KOPT-K1 (cell line): ENCODE data around the gene ZNF625.
A peak's percentile ranks its signal among the peaks of the same experiment; 100 is the strongest.

Experiments used
- H3K27ac ChIP-seq: fragments of 200-600 bp; sonication (generic); 2 replicates; pipeline ENCODE4 v1.5.1; 2016; ENCODE audit warnings: antibody characterized with exemption, mild to moderate bottlenecking, low read depth, low read length; ENCODE audit not compliant: poor library complexity, severe bottlenecking
- H3K36me3 ChIP-seq: fragments of 200-600 bp; sonication (generic); 2 replicates; pipeline ENCODE4 v1.5.1; 2017; ENCODE audit warnings: antibody characterized with exemption, mild to moderate bottlenecking, low read length, moderate library complexity; ENCODE audit not compliant: insufficient read depth
- H3K9me3 ChIP-seq: fragments of 200-600 bp; sonication (generic); 2 replicates; pipeline ENCODE4 v1.5.1; 2017; ENCODE audit warnings: antibody characterized with exemption, low read length, mild to moderate bottlenecking; ENCODE audit not compliant: insufficient read depth, poor library complexity, severe bottlenecking

ZNF625 gene

GRCh38 chr19:12155324-12155860 lies 1.1 kb downstream of the ZNF625 start:
- no peaks in the 10 kb centered on the region for H3K36me3 ChIP-seq
- H3K27ac ChIP-seq: no peak overlapping the region
- H3K9me3 ChIP-seq: peaks cover 5% of the 10 kb centered on the region

DNA sequence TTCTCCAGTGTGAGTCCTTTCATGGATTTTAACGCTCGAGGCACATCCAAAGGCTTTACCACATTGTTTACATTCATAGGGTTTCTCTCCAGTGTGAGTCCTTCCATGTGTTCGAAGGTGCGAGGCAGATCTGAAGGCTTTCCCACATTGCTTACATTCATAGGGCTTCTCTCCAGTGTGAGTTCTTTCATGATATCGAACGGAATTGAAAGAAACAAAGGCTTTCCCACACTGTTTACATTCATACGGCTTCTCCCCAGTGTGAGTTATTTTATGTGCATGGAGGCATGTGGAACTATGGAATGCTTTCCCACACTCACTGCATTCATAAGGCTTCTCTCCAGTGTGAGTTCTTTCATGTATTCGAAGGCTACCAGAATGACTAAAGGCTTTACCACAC lies 11.2 kb downstream of the ZNF625 start:
- H3K27ac ChIP-seq: no peak overlapping the region
- H3K36me3 ChIP-seq: no peaks in the 10 kb centered on the region
- peaks cover 19% of the 10 kb centered on the region for H3K9me3 ChIP-seq

DNA sequence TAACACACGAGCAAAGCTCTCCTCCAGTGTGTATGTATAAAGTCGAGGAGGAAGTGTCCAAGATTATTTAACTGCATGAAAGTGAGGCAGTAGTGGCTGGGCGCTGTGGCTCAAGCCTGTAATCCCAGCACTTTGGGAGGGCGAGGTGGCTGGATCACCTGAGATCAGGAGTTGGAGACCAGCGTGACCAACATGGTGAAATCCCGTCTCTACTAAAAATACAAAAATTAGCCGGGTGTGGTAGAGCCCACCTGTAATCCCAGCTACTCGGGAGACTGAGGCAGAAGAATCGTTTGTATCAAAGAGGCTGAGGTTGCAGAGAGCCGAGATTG lies 15.2 kb downstream of the ZNF625 start:
- no peak overlapping the region for H3K27ac ChIP-seq
- peaks cover 9% of the 10 kb centered on the region for H3K36me3 ChIP-seq
- H3K9me3 ChIP-seq: peaks cover 15% of the 10 kb centered on the region

- Histone ChIP-seq H3K9me3 (peaks cover 9% of the 10 kb centered on the region), H3K27ac (peak overlapping the region; percentile 80), H3K36me3 (peaks cover 12% of the 10 kb centered on the region)
These were observed 15.8 kb downstream of the ZNF625 start for GRCh38 chr19:12140545-12141404.

GRCh38 chr19:12139885-12140544 lies 16.5 kb downstream of the ZNF625 start, which contains the start of gene ZNF20:
Gene ZNF20 (minus strand): TSS chr19:12140350. CDS start chr19:12140182, 168 bp downstream.
- H3K9me3 ChIP-seq: peaks cover 2% of the 10 kb centered on the region
- H3K27ac ChIP-seq: peak within 1 kb of the TSS; percentile 80
- peaks cover 20% of the 10 kb centered on the region for H3K36me3 ChIP-seq

- Histone ChIP-seq H3K36me3 (peaks cover 27% of the 10 kb centered on the region), H3K9me3 (peaks cover 7% of the 10 kb centered on the region), H3K27ac (peak overlapping the region; percentile 80)
These were observed 17.3 kb downstream of the ZNF625 start for GRCh38 chr19:12139269-12139668.

GRCh38 chr19:12137221-12137940 lies 19.2 kb downstream of the ZNF625 start:
- Histone ChIP-seq H3K27ac (no peak overlapping the region), H3K36me3 (peaks cover 46% of the 10 kb centered on the region), H3K9me3 (peaks cover 26% of the 10 kb centered on the region)

DNA sequence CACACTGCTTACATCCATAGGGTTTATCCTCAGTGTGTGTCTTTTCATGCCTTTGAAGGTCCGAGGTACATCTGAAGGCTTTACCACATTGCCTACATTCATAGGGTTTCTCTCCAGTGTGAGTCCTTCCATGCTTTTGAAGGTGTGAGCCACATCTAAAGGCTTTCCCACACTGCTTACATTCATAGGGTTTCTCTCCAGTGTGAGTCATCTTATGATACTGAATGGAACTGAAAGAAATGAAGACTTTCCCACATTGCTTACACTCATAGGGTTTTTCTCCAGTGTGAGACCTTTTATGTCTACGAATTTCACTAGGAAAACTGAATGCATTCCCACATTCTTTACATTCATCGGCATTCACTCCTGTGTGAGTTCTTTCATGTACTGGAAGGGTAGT lies 23.5 kb downstream of the ZNF625 start:
- peaks cover 62% of the 10 kb centered on the region for H3K9me3 ChIP-seq
- H3K27ac ChIP-seq: no peak overlapping the region
- H3K36me3 ChIP-seq: peaks cover 73% of the 10 kb centered on the region

DNA sequence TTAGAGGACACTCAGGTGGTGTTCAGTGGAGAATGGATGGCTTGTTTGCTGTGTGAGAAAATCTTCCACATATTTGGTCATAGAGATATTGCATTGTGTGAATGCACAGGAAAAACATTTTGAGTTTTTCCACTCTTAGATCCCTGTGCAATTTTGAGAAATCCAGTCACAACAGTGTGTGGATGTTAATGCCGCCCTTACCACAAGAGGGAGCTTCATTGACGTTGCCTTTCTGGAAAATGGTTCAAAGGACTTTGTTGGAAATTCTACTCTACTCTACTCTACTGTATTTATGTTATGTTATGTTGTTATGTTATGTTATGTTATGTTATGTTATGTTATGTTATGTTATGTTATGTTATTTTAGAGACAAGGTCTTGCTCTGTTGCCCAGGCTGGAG lies 29.8 kb downstream of the ZNF625 start:
- Histone ChIP-seq H3K27ac (no peak overlapping the region), H3K9me3 (peaks cover 33% of the 10 kb centered on the region), H3K36me3 (peaks cover 20% of the 10 kb centered on the region)

DNA sequence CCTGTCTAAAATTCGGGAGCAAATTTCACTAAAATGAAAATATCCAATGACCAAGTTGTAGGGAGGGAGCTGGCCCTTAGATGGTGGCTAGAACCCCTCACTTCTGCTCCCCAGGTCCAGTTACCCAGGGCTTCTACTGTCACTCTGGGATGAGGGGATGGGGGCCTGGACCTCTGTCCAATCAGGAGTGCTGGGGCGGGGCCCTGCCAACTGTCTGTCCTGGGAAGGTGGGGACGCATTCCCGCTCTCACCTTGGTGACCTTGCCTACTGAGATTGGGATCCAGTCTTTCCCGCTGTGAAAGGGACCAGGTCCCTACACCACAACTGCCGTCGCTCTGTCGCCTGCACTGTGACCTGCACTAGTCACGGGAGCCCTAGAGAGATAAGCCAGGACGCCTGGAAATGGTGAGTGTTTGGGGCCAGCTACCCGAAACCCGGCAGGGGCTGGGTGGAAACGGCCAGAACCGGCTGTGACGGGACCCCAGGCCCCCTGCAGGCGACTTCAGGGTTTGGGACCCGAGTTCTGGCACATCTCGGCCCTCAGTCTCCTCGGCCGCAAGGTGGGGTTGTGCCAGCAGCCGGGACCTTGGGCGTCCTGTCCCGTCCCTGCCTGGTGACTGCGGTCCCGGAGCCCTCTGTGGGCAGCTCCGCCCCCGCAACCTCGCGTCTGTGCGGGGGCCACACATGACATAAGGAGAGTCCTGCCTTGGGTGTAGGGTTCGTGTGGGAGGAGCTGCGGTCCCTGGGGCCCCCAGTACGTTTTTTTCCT lies 39.1 kb downstream of the ZNF625 start:
- peaks cover 13% of the 10 kb centered on the region for H3K9me3 ChIP-seq
- H3K36me3 ChIP-seq: peaks cover 52% of the 10 kb centered on the region
- no peak overlapping the region for H3K27ac ChIP-seq

DNA sequence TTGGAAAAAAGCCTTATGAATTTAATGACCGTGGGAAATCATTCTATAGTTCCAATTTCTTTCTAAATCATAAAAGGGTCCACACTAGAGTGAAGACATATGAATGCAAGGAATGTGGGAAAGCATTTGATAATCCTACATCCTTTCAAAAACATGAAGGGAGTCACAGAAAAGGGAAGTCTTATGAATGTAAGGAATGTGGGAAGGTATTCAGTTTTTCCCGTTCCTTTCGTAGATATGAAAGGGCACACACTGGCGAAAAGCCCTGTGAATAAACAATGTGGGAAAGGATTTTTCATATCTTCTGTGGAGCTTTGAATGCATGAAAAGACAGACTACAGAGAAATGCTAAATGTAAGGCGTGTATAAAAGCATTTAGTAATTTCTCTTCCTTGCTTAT lies 43.4 kb downstream of the ZNF625 start:
- Histone ChIP-seq H3K9me3 (peaks cover 48% of the 10 kb centered on the region), H3K27ac (no peak overlapping the region), H3K36me3 (peaks cover 92% of the 10 kb centered on the region)

DNA sequence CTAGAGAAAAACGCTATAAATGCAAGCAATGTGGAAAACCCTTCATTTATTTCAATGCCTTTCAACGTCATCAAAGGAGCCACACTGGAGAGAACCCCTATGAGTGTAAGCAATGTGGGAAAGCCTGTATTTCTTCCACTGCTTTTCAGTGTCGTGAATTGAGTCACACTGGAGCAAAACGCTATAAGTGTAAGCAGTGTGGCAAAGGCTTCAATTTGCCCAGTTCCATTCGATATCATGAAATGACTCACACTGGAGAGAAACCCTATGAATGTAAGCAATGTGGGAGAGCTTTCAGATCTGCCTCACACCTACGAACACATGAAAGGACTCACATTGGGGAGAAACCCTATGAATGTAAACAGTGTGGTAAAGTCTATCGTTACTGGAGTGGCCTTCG lies 43.8 kb downstream of the ZNF625 start:
- H3K27ac ChIP-seq: no peak overlapping the region
- peaks cover 48% of the 10 kb centered on the region for H3K9me3 ChIP-seq
- peaks cover 91% of the 10 kb centered on the region for H3K36me3 ChIP-seq

- H3K9me3 ChIP-seq: peaks cover 52% of the 10 kb centered on the region
- H3K27ac ChIP-seq: no peak overlapping the region
- H3K36me3 ChIP-seq: peaks cover 86% of the 10 kb centered on the region
These were observed 44.4 kb downstream of the ZNF625 start for GRCh38 chr19:12111943-12112637.

DNA sequence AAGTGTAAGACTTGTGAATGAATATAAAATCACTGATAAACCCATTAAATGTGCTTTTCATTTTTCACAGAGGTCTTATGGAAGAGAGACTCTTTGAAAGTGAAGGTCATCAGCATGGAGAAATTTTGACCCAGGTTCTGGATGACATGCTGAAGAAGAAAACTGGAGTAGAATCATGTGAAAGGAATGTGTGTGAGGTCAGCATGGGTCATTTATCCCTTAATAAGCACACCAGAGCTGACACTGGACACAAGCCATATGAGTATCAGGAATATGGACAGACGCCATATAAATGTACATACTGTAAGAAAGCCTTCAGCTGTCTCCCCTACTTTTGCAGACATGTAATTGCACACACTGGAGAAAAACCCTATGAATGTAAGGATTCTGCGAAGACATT lies 45.4 kb downstream of the ZNF625 start:
- Histone ChIP-seq H3K27ac (no peak overlapping the region), H3K36me3 (peaks cover 87% of the 10 kb centered on the region), H3K9me3 (peaks cover 61% of the 10 kb centered on the region)
